ENCODE results near the gene FAM117B.
"Not testable (repeated sequence)": the region's sequence is repeated elsewhere in the genome, so short reads cannot be mapped to it uniquely, and the experiment has no call there.

FAM117B gene

DNA sequence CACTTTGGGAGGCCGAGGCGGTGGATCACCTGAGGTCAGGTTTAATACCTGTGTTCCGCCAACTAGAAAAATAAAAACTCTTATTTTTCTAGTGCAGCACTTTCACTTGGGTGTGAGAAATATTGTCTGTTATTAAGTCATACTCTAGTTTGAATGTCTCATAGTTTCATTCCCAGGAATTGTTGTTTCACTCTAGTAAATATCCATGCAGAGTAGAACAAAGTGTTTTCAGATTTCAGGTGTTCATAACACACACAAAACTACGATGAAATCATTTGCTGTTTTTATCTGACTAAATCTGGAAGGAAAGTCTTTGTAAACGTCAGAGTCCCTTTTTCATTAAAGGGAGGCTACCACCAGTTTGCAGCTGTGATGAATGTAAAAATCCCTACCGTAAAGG is 4.0 kb downstream of the FAM117B start:
- no peak for DNase-seq (ENCODE audit: low read depth)

DNA sequence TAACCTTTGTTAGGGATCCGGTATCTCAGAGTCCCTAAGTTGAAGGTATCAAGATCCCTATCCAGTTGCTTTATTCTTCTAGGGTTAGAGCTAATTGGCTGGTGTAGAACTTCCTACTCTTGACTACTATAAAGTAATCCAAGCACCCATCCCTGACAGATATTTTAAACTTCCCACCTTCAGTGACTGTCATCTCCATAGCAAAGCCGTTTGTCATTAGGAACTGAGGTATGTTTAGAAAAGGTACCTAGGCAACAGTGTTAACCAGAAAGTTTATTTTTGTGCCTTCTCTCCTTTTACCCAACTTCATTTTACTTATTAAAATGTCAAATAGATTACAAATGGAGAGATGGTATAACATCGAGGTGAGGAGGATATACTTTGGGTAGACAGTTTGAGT is 4.5 kb downstream of the FAM117B start:
- DNase-seq (ENCODE audit: low read depth) = no peak

DNA sequence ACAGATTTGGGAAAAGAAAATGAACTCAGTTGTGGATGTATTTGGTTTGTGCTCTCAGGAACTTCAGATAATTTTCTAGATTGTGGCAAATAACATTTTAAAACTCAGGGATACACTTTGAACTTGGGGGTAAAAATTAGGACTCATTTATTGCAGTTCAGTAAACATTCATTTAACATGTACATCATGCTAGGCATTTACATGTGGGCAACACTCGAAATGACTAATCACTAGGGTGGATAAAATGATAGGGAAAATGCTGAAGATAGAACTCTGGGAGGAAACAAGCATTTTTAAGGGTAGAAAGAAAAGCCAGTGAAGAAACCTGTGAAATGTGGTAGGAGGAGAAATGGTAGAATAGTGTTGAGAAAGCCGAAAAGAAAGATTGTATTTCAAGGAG is 7.8 kb downstream of the FAM117B start:
- no peak for DNase-seq (ENCODE audit: low read depth)

GRCh38 chr2:202643012-202643858 is 8.5 kb downstream of the FAM117B start:
- no peak for DNase-seq (ENCODE audit: low read depth)

- no peak for DNase-seq (ENCODE audit: low read depth)
Measured at GRCh38 chr2:202652119-202652518, 17.4 kb downstream of the FAM117B start.

DNA sequence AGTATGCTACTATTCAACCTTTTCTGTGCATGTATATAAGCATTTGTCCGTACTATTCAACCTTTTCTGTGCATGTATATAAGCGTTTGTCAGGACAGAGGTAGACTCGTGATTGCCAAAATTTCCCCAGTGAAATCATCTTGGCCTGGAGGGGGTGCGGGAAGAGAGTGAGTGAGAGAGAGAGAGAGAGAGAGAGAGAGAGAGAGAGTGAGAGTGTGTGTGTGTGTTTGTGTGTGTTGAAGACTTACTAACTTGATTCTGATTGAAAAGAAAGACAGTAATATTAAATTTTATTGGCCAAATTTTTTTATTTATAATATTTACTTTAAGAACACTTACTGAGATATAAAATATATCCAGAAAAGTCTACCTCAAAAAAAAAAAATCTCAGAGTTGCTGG is 19.1 kb downstream of the FAM117B start:
- no peak for DNase-seq (ENCODE audit: low read depth)

- no peak for DNase-seq (ENCODE audit: low read depth)
Measured at GRCh38 chr2:202657876-202658275, 23.1 kb downstream of the FAM117B start.

DNA sequence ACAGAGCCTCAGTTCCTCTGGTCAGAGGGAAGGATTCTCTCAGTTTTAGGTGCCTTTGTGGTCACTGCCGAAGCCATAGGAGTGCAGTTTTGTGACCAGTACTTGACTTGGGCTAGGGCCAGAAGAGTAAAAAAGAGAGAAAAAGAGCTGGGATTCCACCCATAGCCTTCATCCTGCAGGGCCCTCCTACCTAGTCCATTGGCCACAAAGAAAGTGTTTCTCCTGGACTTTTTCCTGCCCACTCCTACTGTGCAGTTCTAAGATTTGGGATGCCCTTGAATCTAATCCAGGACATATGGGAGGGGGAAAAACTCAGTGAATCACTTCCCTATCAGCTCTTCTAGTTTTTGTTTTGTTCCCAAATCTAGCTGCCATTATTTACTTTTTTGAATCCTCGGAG is 26.0 kb downstream of the FAM117B start:
- DNase-seq (ENCODE audit: low read depth) = no peak

GRCh38 chr2:202669841-202670240 is 35.1 kb downstream of the FAM117B start:
- no peak for DNase-seq (ENCODE audit: low read depth)

DNA sequence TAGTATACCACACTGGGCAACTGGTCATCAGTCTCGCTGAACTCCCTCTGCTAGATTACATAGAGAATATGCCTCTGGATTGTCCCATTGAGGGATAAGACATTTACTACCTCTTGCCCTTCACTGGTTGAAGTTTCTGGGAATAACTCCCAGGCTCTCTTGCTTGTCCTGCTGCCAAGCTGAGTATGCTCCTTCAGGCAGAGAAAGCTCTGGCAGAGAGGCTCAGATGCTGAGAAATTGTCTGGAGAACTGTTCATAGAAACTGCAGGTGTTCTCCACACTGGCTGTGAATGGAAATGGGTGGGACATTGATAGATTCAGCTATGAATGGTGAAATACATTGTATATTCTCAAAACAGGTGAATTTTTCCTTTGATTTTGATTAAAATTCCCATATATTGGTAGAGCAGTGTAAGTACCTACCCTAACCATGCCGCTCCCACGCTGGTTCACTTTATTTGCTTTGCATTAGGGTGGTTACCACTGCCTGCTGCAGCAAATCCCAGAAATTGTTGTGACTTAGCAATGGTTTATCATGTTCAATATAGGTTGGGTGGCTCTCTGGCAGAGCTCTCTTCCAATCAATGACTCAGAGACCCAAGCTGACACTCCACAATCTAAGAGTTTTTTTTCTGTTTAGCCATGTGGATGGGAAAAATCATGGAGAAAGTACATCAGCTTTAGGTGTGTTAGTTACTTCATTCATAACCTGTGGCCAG is 36.7 kb downstream of the FAM117B start:
- DNase-seq (ENCODE audit: low read depth) = no peak

GRCh38 chr2:202675097-202675496 is 40.3 kb downstream of the FAM117B start:
- DNase-seq (ENCODE audit: low read depth) = not testable (repeated sequence)

DNA sequence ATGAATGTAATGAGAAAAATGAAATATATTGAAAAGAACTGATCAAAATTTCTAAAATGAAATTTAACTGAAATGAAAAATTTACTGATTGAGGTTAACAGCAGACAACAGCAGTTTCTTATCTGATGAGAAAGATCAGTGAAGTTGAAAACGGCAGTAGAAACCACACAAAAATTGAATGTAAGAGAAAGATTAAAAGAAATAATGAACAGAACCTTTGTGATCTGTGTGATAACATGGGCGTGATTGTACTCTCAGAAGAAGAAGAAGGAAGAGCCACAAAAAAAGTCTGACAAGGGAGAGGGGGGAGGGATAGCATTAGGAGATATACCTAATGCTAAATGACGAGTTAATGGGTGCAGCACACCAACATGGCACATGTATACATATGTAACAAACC is 45.2 kb downstream of the FAM117B start:
- DNase-seq (ENCODE audit: low read depth) = no peak

GRCh38 chr2:202680512-202680911 is 45.7 kb downstream of the FAM117B start:
- no peak for DNase-seq (ENCODE audit: low read depth)

DNA sequence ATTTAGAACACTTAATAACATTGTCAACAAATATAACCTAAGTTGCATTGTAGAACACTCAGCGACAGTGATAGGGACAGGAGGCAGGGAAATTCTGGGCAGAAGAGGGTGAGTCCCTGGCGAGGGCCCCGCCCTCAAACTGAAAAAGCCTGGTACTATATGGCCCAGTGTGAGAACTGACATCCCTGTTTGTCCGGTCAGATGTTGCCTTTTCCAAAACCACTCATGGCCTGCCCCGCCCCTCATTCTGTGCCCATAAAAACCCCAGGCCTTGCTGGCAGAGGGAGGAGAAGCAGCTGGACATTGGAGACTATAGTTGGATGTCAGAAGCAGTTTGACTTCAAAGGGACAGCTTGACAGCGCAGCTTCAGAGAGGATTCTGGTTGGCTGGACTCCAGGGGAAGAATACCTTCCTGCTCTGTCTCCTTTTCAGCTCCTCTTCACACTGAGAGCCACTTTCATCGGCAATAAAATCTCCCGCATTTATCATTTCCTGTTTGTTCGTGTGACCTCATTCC is 47.0 kb downstream of the FAM117B start:
- DNase-seq (ENCODE audit: low read depth) = no peak

DNA sequence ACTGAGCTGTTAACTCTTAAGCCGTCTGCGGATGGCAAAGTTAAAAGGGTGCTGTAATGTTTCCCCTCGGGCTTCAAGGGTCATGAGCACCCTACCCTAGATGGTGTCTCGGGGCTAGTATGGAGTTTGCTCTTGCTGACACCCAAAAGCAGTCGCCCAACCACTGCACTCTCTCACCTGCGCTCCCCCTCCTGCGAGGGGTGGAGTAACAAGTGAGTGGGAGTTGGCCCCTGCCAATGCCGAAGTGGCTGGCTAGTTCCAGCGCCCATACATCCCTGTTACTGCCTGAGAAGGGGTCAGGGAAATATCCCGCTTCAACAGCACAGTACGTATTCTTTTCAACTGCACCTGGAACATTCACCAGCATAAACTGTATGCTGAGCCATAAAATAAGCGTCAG is 47.5 kb downstream of the FAM117B start:
- no peak for DNase-seq (ENCODE audit: low read depth)

DNA sequence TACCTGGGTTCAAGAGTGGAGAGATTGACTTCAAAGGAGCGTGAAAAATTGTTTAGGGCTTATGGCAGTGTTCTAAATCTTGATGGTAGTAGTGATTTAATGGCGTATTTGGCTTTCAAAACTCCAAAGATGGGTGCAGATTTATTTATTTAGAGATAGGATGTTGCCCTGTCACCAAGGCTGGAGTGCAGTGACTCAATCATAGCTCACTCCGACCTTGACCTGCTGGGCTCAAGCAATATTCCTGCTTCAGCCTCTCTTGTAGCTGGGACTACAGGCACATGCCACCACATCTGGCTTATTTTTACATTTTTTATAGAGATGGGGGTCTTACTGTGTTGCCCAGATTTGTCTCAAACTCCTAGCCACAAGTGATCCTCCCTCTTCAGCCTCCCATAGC is 52.5 kb downstream of the FAM117B start:
- no peak for DNase-seq (ENCODE audit: low read depth)

DNA sequence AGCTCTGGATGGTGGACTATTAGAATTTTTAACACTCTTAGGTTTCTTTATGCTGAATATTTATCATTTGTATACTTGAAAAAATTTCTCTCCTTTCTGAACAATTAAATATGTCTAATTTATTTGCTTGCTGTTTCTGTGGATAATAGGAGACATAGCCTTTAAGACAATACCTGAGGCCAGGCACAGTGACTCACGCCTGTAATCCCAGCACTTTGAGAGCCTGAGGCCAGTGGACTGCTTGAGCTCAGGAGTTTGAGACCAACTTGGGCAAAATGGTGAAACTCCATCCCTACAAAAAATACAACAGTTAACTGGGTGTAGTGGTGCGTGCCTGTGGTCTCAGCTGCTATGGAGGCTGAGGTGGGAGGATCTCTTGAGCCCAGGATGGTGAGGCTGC is 54.7 kb downstream of the FAM117B start:
- DNase-seq (ENCODE audit: low read depth) = no peak

- no peak for DNase-seq (ENCODE audit: low read depth)
Measured at GRCh38 chr2:202689898-202690297, 55.1 kb downstream of the FAM117B start.

GRCh38 chr2:202690321-202690900 is 55.6 kb downstream of the FAM117B start:
- DNase-seq (ENCODE audit: low read depth) = no peak

DNA sequence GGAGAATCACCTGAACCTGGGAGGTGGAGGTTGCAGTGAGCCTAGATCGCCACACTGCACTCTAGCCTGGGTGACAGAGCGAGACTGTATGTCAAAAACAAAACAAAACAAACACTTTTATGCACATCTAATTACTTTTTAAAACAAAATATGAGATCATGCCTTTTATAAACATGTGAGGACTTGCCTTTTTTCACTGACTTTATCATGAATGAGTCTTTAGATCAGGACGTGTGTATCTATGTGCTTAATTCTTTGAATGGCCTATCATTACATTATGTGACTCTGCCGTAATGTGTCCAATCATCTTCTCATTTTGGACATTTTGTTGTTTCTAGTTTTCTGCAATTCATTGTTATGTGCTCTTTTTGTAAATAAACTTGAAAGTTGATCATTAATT is 58.7 kb downstream of the FAM117B start:
- no peak for DNase-seq (ENCODE audit: low read depth)

DNA sequence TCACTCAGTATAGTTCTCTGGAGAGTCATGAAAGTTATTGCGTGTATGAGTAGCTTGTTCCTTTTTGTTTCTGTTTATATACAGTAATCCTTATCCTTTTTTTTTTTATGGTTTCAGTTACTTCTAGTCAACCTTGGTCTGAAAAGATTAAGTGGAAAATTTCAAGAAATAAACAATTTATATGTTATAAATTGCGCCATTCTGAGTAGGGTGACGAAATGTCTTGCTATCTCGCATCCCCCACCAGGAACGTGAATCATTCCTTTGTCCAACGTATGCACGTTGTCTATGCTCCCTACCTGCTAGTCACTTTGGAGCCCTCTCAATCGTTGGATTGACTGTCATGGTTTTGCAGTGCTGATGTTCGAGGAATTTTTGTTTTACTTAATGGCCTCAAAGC is 60.4 kb downstream of the FAM117B start:
- no peak for DNase-seq (ENCODE audit: low read depth)

- DNase-seq (ENCODE audit: low read depth) = no peak
Measured at GRCh38 chr2:202700075-202700901, 65.5 kb downstream of the FAM117B start.
